NT2/D1 (cell line): ENCODE results near the gene TBC1D19.

Experiments used
- YY1 ChIP-seq: IDR thresholded peaks from 2 replicates; pipeline ENCODE4 v1.6.1; 2011; ENCODE audit not compliant: insufficient read length, insufficient read depth
- ZNF274 ChIP-seq: IDR thresholded peaks from 2 replicates; pipeline ENCODE4 v1.6.1; 2011; ENCODE audit warnings: mild to moderate bottlenecking, low read depth, low read length

GRCh38 chr4:26544421-26544820, 39.5 kb upstream of the TBC1D19 start:
- TF ChIP-seq YY1 = no peak
- no peak for TF ChIP-seq ZNF274
